Measurements from ENCODE around the gene CCND1.

DNA sequence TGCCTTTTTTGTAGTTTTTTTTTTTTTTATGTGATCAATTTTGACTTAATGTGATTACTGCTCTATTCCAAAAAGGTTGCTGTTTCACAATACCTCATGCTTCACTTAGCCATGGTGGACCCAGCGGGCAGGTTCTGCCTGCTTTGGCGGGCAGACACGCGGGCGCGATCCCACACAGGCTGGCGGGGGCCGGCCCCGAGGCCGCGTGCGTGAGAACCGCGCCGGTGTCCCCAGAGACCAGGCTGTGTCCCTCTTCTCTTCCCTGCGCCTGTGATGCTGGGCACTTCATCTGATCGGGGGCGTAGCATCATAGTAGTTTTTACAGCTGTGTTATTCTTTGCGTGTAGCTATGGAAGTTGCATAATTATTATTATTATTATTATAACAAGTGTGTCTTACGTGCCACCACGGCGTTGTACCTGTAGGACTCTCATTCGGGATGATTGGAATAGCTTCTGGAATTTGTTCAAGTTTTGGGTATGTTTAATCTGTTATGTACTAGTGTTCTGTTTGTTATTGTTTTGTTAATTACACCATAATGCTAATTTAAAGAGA lies 12.5 kb downstream of the CCND1 start:
- no peak for TF ChIP-seq EZH2 (IDR thresholded peaks at IDR 0.05)
- TF ChIP-seq, protein P1, sequence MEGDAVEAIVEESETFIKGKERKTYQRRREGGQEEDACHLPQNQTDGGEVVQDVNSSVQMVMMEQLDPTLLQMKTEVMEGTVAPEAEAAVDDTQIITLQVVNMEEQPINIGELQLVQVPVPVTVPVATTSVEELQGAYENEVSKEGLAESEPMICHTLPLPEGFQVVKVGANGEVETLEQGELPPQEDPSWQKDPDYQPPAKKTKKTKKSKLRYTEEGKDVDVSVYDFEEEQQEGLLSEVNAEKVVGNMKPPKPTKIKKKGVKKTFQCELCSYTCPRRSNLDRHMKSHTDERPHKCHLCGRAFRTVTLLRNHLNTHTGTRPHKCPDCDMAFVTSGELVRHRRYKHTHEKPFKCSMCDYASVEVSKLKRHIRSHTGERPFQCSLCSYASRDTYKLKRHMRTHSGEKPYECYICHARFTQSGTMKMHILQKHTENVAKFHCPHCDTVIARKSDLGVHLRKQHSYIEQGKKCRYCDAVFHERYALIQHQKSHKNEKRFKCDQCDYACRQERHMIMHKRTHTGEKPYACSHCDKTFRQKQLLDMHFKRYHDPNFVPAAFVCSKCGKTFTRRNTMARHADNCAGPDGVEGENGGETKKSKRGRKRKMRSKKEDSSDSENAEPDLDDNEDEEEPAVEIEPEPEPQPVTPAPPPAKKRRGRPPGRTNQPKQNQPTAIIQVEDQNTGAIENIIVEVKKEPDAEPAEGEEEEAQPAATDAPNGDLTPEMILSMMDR (IDR thresholded peaks at IDR 0.05), result no peak

All from neural progenitor cell (in vitro differentiated cells).